DMS 273 (cell line): ENCODE data around the gene LRRC59.

Experiments used
- DNase-seq: peaks from one replicate; lab custom pipeline; 2025; ENCODE audit not compliant: unreplicated experiment; lab: John Stamatoyannopoulos, UW

LRRC59 gene

DNA sequence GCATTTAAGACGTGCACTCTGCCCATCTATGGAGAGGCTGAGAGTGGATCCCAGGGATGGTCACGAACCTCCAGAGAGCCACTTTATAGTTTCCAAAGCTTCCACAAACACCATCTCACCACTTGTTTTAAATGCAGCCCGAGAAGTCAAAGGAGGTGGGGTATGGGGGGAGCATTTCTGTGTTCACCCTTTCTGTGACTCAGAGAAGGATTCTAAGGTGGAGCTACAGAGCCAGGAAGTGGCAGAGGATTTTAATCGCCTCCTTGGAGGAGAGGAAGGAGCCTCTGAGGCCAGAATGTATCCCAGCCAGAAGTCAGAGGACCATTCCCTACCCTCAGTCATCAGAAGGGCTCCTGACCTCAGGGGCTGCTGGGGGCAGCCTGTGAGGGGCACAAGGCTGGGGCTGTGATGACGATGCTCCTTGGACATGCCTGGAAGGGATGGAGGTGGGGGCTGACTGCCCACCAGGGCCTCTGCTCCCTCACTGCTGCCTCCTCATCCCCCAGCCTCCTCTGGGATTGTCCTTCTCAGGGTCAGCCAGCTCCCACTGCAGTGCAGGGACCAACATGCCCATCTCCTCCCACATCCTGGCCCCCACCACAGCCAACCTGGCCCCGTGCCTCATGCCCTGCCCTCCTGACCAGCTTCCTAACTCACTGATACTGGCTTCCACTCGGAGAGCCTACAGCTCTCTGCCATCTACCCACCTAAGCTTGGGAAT, 48.6 kb downstream of the LRRC59 start:
- DNase-seq, result no peak

DNA sequence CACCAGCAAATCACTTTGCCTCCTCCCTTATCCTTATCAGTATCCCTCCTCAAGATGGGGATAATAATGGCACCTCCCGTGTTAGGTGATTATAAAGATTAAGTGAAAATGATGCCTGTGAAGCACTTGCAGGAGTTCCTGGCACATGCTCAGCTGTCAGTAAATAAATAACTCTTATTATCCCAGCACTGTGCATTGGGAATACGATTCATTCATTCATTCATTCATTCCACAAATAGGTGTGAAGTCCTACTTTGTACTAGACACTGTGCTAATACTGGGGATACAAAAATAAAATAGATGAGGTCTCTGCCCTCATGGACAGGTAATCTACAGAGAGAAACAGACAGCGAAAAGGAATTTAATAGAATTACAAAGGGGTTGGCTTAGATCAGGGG, 49.4 kb downstream of the LRRC59 start:
- DNase-seq, result no peak

DNA sequence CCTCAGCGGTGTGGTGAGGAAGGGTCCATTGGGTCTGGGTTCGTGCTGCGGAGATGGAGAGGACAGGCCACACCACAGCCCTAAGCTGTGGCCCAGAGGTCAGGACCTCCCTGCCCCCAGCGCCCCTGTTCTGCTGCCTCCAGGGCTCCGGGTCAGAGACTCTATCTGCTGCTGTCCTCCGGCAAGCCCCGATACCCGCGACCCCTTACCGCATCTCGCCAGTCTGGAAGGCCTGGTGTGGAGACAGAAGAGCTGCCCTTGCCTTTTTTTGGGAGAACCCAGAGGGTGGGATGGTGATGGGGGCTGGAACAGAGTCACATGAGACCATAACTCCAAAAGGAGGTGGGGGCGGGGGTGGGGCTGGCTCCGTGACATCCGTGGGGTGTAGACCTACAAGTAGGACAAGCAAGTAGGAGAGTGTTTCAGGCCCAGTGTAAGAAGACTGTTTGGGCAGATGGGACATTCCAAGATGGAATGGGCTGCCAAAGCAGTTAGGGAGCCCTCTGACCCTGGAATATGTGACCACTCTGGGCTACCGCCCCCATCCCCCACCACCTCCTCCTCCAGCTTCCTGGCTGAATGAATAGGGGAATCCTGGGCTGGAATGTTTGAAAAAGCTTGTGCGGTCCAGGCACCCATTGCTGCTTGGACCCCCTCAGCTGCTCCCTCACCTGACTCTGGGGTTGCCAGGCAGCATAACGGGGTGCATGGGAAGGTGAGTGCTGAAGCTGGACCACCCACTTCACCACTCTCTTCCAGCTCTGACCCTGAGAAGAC, 50.0 kb downstream of the LRRC59 start:
- no peak for DNase-seq

DNA sequence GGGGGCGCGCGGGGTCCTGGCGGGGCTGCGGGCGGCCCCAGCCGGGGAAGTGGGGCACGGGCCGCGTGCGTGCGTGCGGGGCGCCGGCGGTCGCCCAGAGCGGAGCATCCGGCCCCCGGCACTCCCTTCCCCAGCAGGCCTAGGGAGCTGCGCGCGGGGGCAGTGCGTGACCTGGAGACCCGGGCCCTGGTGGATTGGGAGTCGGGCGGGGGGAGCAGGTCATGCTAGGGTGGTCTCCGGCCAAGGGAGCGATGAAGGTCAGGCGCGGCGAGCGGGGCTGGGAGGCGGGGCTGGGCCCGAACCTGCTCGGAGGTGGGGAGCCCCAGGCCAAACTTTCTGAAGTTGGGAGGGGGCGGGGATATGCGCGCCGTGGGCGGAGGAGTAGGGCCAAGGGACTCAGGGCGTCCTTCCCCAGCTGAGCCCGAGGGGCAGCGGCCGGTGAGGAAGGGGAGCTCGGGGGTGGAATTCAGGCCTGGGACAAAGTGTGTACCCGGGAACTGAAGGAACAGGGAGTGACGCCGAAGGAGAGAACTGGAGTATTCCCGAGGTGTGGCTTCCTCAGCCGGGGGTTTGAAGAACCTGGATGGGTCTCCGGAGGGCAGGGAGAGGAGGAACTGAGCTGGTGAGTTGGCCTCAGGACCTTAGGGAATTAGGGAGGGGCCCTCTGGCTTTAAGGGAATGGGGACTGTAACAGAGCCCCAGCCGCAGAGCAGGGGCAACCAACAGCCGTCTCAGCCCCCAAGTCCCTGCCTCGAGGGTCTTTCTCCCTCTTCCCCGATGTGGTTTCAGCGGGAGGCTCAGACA, 50.8 kb downstream of the LRRC59 start:
- DNase-seq, result peak; percentile 61

DNA sequence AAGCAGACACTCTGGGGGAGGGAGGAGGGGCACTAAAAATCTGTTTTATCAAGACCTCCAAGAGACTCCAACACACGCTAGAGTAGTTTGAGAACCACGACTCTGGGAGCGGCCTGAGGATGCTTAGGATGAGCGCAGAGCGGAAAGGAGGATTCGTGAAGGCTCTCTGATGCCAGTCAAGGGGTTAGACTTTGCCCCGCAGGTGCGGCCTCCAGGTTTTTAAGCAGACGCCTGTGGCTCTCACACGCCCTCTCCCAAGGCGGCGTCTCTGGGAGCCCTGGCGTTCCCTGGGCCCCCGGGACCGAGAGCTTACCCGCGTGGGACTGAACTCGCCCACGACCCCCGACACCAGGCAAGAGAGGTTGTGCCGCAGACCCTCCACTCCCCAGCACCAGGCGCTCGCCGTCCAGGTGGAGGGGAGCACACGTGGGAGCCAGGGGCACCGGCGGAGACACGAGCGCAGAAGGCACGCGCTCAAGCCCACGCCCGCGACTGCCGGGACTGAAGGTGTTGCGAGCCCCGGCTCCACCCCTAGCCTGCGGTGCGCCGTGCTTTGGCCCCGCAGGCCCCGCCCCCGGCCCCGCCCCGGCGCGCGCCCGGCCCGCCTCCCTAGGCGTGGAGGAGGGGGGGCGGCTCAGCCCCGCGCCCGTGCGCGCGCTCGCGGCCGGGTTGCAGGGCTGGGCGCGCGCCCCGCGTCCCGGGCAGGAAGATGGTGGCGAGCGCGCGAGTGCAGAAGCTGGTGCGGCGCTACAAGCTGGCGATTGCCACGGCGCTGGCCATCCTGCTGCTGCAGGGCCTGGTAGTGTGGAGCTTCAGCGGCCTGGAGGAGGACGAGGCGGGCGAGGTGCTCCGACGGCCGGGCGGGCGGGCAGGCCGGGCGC, 51.7 kb downstream of the LRRC59 start, which contains the start of gene XYLT2:
Gene XYLT2 (plus strand): TSS at position 695 of the 881 bp plus-strand sequence. CDS start 15 bp downstream, at position 710.
- peak; percentile 97 for DNase-seq

DNA sequence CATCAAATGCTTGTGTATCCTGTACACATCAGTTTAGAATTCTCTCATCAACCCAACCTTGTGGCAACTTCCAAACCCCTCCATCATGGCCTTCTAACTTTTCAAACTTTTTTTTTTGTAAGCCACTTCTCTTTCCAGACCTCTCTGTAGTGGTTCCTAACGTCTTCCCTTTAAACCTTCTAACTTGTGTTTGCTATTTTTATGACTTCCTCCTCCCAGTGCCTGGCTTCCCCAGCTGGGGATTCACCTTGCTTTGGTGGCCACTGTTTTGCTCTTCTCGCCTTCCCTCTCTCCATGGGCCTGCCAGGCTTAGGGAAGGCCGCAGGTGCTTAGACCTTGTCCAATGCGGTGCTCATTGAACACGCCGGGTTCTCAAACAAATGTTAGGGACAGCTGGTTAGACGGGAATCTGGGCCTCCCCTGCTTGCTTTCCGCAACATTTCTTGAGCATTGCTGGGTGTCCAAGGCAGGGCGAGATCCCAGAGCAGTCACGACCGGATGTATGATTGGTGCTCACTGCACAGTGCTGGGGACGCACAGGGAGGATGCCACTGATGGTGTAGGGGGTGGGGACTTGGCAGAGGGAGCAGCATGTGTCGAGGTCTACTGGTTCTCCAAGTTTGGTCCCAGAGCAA, 52.5 kb downstream of the LRRC59 start:
- no peak for DNase-seq

DNA sequence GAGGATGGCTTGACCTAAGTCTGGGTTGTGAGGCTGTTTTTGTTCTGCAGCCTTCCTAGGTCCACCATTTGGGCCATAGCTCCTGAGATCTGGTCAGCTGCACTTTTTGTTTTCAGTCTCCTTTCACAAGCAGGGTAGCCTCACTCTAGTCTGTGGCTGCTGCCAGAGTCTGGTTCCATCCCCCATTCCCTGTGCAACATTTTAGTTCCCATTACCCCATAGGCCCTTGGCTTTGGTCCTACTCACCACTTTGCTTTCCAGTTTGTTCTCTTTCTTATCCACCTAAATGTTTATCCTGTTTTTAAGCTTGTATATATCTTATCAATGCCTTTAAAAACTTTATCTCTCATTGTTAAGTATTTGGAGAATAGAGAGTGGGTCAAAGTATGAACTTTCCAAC, 57.9 kb downstream of the LRRC59 start:
- no peak for DNase-seq

DNA sequence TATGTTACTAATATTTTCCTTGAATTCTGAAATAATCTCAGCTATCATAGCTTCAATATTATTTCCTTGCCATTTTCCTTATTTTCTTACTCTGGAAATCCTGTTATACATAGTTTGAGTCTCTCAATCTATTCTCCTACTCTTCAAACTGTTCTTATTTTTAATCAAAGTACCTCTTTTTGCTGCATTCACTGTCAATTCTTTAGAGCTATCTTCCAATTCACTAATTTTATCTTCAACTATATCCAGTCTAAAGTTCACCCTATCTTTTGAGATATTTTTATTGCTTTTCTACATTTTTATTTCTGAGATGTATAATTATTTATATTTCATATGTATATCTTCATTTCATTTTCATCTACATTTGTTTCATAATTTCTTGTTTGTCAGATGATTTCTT, 58.7 kb downstream of the LRRC59 start:
- no peak for DNase-seq

DNA sequence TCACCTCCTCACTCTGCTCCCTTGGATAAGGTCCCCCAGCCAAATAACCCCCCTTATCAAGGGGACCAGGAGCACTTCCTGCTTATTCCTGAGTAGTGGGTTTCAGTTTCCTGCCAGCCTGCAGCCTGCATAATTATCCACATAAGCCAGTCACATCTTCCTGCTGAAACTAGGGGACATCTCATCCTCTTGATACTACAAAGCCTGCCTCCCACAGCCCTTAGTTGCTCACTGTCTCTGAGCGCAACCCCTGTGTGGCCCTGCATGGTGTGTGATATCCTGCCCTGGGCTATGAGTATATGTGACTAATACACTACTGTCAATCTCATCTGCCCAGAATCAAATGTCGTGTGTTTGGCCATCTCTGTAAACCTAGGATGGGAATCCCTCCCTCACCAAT, 59.4 kb downstream of the LRRC59 start:
- DNase-seq, result no peak

DNA sequence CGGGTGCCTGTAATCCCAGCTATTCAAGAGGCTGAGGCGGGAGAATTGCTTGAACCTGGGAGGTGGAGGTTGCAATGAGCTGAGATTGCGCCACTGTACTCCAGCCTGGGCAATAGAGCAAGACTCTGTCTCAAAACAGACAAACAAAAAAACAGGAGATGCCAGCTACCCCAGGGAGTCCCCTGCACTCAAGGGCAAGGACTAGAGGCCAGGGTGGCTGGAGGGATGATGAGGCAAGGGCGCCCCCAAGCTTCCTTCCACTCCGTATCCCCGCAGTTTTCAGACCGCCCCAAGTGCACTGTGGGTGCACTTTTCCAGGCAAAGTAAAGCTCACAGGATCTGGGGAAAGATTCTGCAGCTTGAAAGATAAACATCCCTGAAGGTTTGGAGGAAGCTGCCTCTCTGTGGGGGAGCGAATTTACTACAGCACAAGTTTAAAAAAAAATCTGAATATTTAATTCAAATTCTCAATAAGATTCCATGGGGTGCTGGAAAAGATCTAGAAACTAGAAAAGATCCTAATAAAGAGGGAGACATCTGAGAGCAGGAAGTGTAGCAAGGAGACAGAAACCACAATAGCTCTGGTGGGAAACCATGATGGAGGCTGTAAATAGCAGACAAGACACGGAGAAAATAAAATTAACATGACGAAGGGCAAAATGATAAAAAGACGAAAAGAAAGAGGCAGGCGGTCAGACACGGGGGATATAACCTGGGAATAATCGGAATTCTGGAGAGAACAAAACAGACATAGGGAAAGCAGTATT, 63.8 kb downstream of the LRRC59 start:
- peak; percentile 29 for DNase-seq

DNA sequence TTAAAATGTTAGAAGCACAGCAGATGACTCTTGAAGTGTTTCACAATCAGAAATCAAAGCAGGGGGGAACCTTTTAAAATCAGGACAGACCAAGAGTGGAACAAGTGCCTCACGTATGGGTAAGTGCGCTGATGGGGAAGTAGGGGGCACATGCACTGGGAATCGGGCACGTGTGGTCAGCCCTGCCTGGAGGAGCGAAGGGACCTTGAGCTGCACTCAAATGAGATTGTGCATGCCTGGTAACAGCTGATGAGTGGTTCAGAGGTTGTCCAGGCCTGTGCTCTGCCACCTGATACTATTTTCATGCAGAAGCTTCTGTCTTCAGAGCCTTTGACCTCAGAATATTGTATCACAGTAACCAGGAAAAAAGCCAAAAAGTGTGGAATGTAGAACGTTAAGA, 65.1 kb downstream of the LRRC59 start:
- DNase-seq, result no peak
